KMS-11 (cell line): ENCODE measurements around the gene MEGF8.

Source experiments
- H2AFZ ChIP-seq: fragments of 200-600 bp; sonication (generic); 2 replicates; pipeline ENCODE4 v1.6.1; 2016; ENCODE audit warnings: antibody characterized with exemption, mixed run types, low read depth
- H3K27ac ChIP-seq: fragments of 200-600 bp; sonication (generic); 2 replicates; pipeline ENCODE4 v1.6.1; 2016; ENCODE audit warnings: mild to moderate bottlenecking, mixed run types
- H3K27me3 ChIP-seq: fragments of 200-600 bp; sonication (generic); 2 replicates; pipeline ENCODE4 v1.6.1; 2017; ENCODE audit warnings: mild to moderate bottlenecking, low read depth, mixed run types, moderate library complexity; ENCODE audit not compliant: insufficient read depth
- H3K36me3 ChIP-seq: fragments of 200-600 bp; sonication (generic); 2 replicates; pipeline ENCODE4 v1.6.1; 2017; ENCODE audit warnings: mild to moderate bottlenecking, mixed run types; ENCODE audit not compliant: insufficient read depth
- H3K4me1 ChIP-seq: fragments of 200-600 bp; sonication (generic); 2 replicates; pipeline ENCODE4 v1.6.1; 2016; ENCODE audit warnings: mild to moderate bottlenecking, low read depth, mixed run types; ENCODE audit not compliant: poor library complexity, severe bottlenecking
- H3K4me2 ChIP-seq: fragments of 200-600 bp; sonication (generic); 2 replicates; pipeline ENCODE4 v1.7.0; 2016; ENCODE audit warnings: mild to moderate bottlenecking, mixed run types
- H3K4me3 ChIP-seq: fragments of 200-600 bp; sonication (generic); IDR thresholded peaks from 2 replicates; pipeline ENCODE4 v1.6.1; 2017; ENCODE audit warnings: low read depth, low read length, mixed read lengths; ENCODE audit not compliant: insufficient read depth
- H3K79me2 ChIP-seq: fragments of 200-600 bp; sonication (generic); 2 replicates; pipeline ENCODE4 v1.6.1; 2016; ENCODE audit warnings: low read depth, mixed run types; ENCODE audit not compliant: insufficient read depth
- H3K9ac ChIP-seq: fragments of 200-600 bp; sonication (generic); 2 replicates; pipeline ENCODE4 v1.6.1; 2016; ENCODE audit warnings: mild to moderate bottlenecking, mixed run types
- H4K20me1 ChIP-seq: fragments of 200-600 bp; sonication (generic); 2 replicates; pipeline ENCODE4 v1.6.1; 2016; ENCODE audit warnings: mild to moderate bottlenecking, mixed run types; ENCODE audit not compliant: insufficient read depth
- TF ChIP-seq, protein P1 (sequence below): fragments of 200-600 bp; sonication (generic); conservative IDR thresholded peaks from 2 replicates; pipeline ENCODE4 v1.6.1; 2017; ENCODE audit warnings: low read depth, mild to moderate bottlenecking, antibody characterized with exemption, low read length, moderate library complexity, mixed read lengths

The MEGF8 gene

DNA sequence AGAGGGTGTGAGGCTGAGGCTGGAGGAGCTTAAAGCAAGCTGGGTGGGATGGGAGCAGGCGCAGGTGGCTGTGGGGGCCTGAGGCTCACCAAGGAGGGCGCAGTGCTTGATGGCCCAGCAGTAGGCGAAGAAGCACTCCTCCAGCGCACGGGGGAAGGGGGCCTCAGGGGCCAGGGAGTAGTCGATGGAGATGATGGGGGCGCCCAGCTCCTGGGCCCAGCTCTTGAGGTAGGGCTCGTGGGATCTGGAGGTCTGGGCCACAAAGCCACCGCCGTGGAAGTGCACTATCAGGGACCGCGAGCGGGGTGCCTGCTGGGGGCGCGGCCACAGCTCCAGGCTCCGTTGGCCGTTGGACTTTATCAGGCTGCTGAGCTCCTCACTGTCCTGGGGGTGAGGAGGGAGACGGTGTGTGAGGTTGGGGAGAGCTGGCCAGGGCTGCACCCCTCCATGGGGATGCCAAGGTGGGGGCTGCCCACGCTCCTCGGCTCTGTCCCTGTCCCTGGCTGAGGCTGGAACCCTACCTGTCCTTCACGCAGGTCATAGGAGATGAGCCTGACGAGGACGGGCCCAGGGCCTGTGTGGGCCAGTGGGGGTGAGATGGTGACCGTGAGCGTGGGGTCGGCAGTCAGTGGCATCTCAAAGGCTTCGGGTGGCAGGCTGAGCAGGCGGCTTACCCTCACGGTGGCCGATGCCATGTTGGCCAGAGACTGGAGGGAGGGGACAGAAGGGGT lies 81.8 kb downstream of the MEGF8 start:
- Histone ChIP-seq H4K20me1 (no peaks in the 10 kb centered on the region), H3K27me3 (no peaks in the 10 kb centered on the region), H3K4me1 (peaks cover 5% of the 10 kb centered on the region), H3K36me3 (no peaks in the 10 kb centered on the region), H3K79me2 (no peaks in the 10 kb centered on the region), H3K27ac (no peak overlapping the region), H3K4me3 (no peak overlapping the region), H3K9ac (no peak overlapping the region), H2AFZ (no peak overlapping the region), H3K4me2 (no peak overlapping the region)
- TF ChIP-seq, protein P1, sequence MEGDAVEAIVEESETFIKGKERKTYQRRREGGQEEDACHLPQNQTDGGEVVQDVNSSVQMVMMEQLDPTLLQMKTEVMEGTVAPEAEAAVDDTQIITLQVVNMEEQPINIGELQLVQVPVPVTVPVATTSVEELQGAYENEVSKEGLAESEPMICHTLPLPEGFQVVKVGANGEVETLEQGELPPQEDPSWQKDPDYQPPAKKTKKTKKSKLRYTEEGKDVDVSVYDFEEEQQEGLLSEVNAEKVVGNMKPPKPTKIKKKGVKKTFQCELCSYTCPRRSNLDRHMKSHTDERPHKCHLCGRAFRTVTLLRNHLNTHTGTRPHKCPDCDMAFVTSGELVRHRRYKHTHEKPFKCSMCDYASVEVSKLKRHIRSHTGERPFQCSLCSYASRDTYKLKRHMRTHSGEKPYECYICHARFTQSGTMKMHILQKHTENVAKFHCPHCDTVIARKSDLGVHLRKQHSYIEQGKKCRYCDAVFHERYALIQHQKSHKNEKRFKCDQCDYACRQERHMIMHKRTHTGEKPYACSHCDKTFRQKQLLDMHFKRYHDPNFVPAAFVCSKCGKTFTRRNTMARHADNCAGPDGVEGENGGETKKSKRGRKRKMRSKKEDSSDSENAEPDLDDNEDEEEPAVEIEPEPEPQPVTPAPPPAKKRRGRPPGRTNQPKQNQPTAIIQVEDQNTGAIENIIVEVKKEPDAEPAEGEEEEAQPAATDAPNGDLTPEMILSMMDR, result no peak

DNA sequence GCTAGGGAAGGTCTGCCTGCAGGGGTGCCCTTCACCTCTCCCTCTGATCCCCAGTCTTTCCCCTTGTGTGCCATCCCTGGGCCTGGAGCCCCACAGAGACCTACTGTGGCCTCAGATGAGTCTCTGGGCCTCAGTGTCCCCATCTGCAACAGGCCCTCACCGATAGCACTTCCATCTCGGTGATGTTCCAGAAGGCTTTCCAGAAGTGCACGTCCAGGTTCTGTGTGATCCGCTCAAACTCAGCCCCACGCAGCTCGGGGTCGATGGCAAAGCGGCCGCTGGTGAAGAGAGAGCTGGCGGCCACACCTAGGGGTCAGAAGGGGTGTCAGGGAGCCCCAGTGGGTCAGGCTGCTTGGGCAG lies 82.4 kb downstream of the MEGF8 start:
- Histone ChIP-seq H4K20me1 (no peaks in the 10 kb centered on the region), H3K4me1 (peaks cover 5% of the 10 kb centered on the region), H3K4me3 (no peak overlapping the region), H3K36me3 (no peaks in the 10 kb centered on the region), H3K9ac (no peak overlapping the region), H3K79me2 (no peaks in the 10 kb centered on the region), H3K27ac (no peak overlapping the region), H2AFZ (no peak overlapping the region), H3K27me3 (no peaks in the 10 kb centered on the region), H3K4me2 (no peak overlapping the region)
- TF ChIP-seq, protein P1, result no peak

DNA sequence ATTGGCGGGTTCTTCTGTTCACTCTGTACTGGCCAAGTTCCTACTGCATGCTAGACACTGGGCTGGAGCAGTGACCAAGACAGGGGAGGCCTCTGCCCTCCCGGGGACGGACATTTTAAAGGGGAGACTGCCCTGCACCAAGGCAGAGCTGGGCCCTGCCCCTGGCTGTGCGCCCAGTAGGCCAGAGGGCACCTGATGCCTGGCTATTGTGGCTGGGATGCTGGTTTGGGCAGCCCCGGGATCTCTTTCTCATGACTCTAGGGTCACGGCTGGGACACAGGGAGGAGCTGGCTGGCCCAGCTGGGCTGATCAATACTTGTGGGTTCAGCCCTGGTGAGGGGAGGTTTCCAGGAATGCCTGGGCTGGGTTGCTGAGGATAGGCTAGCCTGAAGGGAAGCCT lies 84.0 kb downstream of the MEGF8 start:
- H3K4me2 ChIP-seq, result no peak overlapping the region
- H3K27ac ChIP-seq, result no peak overlapping the region
- H3K79me2 ChIP-seq, result no peaks in the 10 kb centered on the region
- H3K36me3 ChIP-seq, result no peaks in the 10 kb centered on the region
- H4K20me1 ChIP-seq, result no peaks in the 10 kb centered on the region
- no peaks in the 10 kb centered on the region for H3K27me3 ChIP-seq
- peaks cover 5% of the 10 kb centered on the region for H3K4me1 ChIP-seq
- no peak overlapping the region for H2AFZ ChIP-seq
- no peak overlapping the region for H3K4me3 ChIP-seq
- TF ChIP-seq, protein P1, result no peak
- no peak overlapping the region for H3K9ac ChIP-seq

DNA sequence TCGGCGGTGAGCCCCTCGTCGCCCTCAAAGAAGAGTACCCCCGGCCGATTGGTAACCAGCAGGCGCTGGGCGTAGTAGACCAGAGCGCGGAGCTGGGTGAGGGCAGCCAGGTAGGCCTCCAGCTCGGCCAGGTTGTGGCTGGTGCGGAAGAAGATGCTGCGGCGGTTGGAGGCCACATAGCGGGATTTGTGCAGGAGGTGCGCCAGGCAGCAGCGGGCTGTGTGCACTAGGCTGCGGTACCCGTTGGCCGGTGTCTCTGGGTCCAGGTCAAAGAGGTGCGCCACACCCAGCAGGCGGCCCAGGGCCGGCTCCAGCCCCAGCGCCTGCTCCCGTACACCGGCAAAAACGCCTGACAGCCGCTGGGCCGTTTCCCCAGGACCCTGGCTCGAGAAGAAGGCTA lies 84.9 kb downstream of the MEGF8 start:
- Histone ChIP-seq H3K4me3 (no peak overlapping the region), H3K9ac (no peak overlapping the region), H3K27ac (no peak overlapping the region), H3K79me2 (no peaks in the 10 kb centered on the region), H3K4me2 (no peak overlapping the region), H3K4me1 (peaks cover 5% of the 10 kb centered on the region), H3K36me3 (no peaks in the 10 kb centered on the region), H2AFZ (no peak overlapping the region), H4K20me1 (no peaks in the 10 kb centered on the region), H3K27me3 (no peaks in the 10 kb centered on the region)
- TF ChIP-seq, protein P1, result no peak
